ENCODE data around the gene TCF4. TPM values are rescaled to one million over a fixed set of nuclear protein-coding genes. Genes with fewer than 3 reads are reported as not detected.

Gene TCF4
- total and polyA plus RNA-seq, 2 donors (not counting 3 experiments of a cell fraction or from before 2014, with no cell fraction given), result 183 to 390 TPM

DNA sequence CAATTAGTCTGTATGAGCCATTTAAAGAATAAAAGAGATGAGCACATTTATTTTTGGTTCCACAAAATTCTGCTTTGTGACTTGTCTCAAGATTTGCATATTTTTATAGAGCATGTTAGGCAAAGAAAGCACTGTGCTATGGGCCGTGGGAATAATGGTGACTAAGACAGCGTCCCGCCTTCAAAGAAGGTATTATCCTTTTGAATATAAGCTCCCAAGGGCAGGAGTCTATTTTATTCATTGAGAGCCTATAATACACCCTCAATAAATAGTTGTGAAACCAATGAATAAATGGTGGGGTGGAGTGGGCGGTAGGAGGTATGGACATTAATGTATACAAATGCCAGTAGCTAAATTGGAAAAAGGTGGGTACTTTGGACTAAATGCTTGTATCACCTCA is 20.5 kb upstream of the TCF4 start:
- POLR2A ChIA-PET, result no interaction called here
- Histone ChIP-seq H3K9me3 (replicated peaks; ENCODE audit: control insufficient read depth, insufficient read depth, low read length) (no peaks in the 10 kb centered on the region), H4K20me1 (replicated peaks; ENCODE audit: control insufficient read depth, extremely low read depth, insufficient read depth, low read length) (no peaks in the 10 kb centered on the region), H2AFZ (ENCODE audit: low read depth, low read length) (no peak overlapping the region), H3K36me3 (ENCODE audit: control insufficient read depth in 2 of 2, extremely low read depth in 1 of 2, insufficient read depth in 2 of 2, low read length in 2 of 2) (no peaks in the 10 kb centered on the region), H3K4me1 (ENCODE audit: control insufficient read depth, extremely low read depth, insufficient read depth, low read length) (no peaks in the 10 kb centered on the region), H3K9me1 (replicated peaks; ENCODE audit: control insufficient read depth, extremely low read depth, insufficient read depth, low read length) (no peaks in the 10 kb centered on the region), H3K27ac (ENCODE audit: insufficient read depth, low read depth, low read length) (no peak overlapping the region), H3K4me3 (replicated peaks in 1 of 3; ENCODE audit: insufficient read depth in 1 of 3, low read depth in 1 of 3, low read length in 3 of 3) (no peak overlapping the region), H3K4me2 (ENCODE audit: insufficient read depth, low read length) (no peak overlapping the region), H3K27me3 (ENCODE audit: control insufficient read depth in 2 of 2, insufficient read depth in 2 of 2, low read length in 2 of 2) (no peaks in the 10 kb centered on the region), H3K9ac (replicated peaks; ENCODE audit: extremely low read depth, insufficient read depth, low read length) (no peak overlapping the region), H3K79me2 (ENCODE audit: control insufficient read depth, insufficient read depth, low read length) (no peaks in the 10 kb centered on the region)
- dilution Hi-C loops (cut with MboI; ENCODE audit: extremely low pct_ligation_motif_present, low sequenced_read_pairs) (no loop called here), intact Hi-C loops (cut with micrococcal nuclease) (no loop called here)
- no peak for DNase-seq (ENCODE audit: low read depth, low spot score)
- CTCF ChIA-PET, result interaction anchor here (1.3 kb wide), 1 partner anchor 173 kb away, joined by 3 read pairs; no protein-coding TSS in a partner anchor
- no TSS peak for BruUV-seq (replicated peaks)
- no peak for FAIRE-seq
- TF ChIP-seq FOS (IDR thresholded peaks at IDR 0.05; ENCODE audit: borderline replicate concordance, insufficient read depth, low read length) (no peak), EZH2 (IDR thresholded peaks at IDR 0.05; ENCODE audit: borderline replicate concordance, low read depth, low read length, severe bottlenecking) (no peak), POLR2A (IDR thresholded peaks at IDR 0.05; ENCODE audit: low read depth, low read length) (no peak), MYC (IDR thresholded peaks at IDR 0.05; ENCODE audit: low read depth, low read length) (no peak), POLR2AphosphoS5 (IDR thresholded peaks at IDR 0.05; ENCODE audit: insufficient read depth, low read depth, low read length) (no peak), JUN (IDR thresholded peaks at IDR 0.05; ENCODE audit: borderline replicate concordance, insufficient read depth, insufficient read length, low read depth) (no peak), MAX (IDR thresholded peaks at IDR 0.05; ENCODE audit: insufficient read depth, insufficient read length) (no peak), GATA2 (IDR thresholded peaks at IDR 0.05; ENCODE audit: insufficient read depth, insufficient read length, low read depth, low read length) (no peak), CTCF (IDR thresholded peaks at IDR 0.05; ENCODE audit: extremely low read depth in 1 of 2, insufficient read depth in 1 of 2, low read depth in 1 of 2, low read length in 2 of 2) (no peak)
